ENCODE data around the gene MT1X.

GRCh38 chr16:56677474-56677873, 4.8 kb upstream of the MT1X start:
- TF ChIP-seq CTCF (conservative IDR thresholded peaks at IDR 0.05; ENCODE audit: low read length) (no peak), EZH2phosphoT487 (IDR thresholded peaks at IDR 0.05; ENCODE audit: borderline replicate concordance, low read depth, low read length) (no peak)

Data from OCI-LY7 (cell line).